Measurements from ENCODE around the gene CFAP410.

DNA sequence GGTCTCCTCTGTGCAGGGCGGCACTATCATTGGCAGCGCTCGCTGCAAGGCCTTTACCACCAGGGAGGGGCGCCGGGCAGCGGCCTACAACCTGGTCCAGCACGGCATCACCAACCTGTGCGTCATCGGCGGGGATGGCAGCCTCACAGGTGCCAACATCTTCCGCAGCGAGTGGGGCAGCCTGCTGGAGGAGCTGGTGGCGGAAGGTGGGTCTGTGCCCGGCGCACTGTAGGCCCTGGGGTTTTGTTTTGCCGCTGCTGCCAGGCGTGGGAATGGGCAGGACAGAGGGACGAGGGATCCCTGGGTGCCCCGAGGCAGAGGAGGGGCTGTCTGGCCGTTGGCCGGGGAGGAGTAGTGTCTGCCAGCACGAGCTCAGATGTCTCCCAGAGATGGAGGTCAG lies 27.1 kb downstream of the CFAP410 start:
- TF ChIP-seq EZH2 (optimal IDR thresholded peaks at IDR 0.05; ENCODE audit: low read depth, low read length) (no peak), EZH2phosphoT487 (IDR thresholded peaks at IDR 0.05; ENCODE audit: low read length) (no peak)
- TF ChIP-seq, protein P1, sequence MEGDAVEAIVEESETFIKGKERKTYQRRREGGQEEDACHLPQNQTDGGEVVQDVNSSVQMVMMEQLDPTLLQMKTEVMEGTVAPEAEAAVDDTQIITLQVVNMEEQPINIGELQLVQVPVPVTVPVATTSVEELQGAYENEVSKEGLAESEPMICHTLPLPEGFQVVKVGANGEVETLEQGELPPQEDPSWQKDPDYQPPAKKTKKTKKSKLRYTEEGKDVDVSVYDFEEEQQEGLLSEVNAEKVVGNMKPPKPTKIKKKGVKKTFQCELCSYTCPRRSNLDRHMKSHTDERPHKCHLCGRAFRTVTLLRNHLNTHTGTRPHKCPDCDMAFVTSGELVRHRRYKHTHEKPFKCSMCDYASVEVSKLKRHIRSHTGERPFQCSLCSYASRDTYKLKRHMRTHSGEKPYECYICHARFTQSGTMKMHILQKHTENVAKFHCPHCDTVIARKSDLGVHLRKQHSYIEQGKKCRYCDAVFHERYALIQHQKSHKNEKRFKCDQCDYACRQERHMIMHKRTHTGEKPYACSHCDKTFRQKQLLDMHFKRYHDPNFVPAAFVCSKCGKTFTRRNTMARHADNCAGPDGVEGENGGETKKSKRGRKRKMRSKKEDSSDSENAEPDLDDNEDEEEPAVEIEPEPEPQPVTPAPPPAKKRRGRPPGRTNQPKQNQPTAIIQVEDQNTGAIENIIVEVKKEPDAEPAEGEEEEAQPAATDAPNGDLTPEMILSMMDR (IDR thresholded peaks at IDR 0.05; ENCODE audit: low read length), result no peak

Measured in MM.1S (cell line).